HUES48 (cell line): ENCODE results near the gene TFRC.
"Not testable (repeated sequence)": the region's sequence is repeated elsewhere in the genome, so short reads cannot be mapped to it uniquely, and the experiment has no call there.

ENCODE experiments used
- H3K27ac ChIP-seq: one replicate; pipeline ENCODE4 v1.7.0; 2013; ENCODE audit warnings: low read depth, low read length, inconsistent platforms
- H3K27me3 ChIP-seq: 2 replicates; pipeline ENCODE4 v1.6.1; 2013; ENCODE audit warnings: mild to moderate bottlenecking, low read length; ENCODE audit not compliant: control insufficient read depth, insufficient read depth
- H3K36me3 ChIP-seq: 2 replicates; pipeline ENCODE4 v1.6.1; 2013; ENCODE audit warnings: low read length; ENCODE audit not compliant: control insufficient read depth, insufficient read depth
- H3K4me1 ChIP-seq: 2 replicates; pipeline ENCODE4 v1.6.1; 2013; ENCODE audit warnings: mild to moderate bottlenecking, low read length; ENCODE audit not compliant: control insufficient read depth, insufficient read depth
- H3K4me3 ChIP-seq: 2 replicates; pipeline ENCODE4 v1.5.1; 2013; ENCODE audit warnings: mild to moderate bottlenecking, low read depth, low read length
- H3K9ac ChIP-seq: 2 replicates; pipeline ENCODE4 v1.6.1; 2013; ENCODE audit warnings: mild to moderate bottlenecking, low read depth, low read length, moderate library complexity
- H3K9me3 ChIP-seq: 2 replicates; pipeline ENCODE4 v1.6.1; 2013; ENCODE audit warnings: low read length; ENCODE audit not compliant: control insufficient read depth, insufficient read depth

TFRC gene

DNA sequence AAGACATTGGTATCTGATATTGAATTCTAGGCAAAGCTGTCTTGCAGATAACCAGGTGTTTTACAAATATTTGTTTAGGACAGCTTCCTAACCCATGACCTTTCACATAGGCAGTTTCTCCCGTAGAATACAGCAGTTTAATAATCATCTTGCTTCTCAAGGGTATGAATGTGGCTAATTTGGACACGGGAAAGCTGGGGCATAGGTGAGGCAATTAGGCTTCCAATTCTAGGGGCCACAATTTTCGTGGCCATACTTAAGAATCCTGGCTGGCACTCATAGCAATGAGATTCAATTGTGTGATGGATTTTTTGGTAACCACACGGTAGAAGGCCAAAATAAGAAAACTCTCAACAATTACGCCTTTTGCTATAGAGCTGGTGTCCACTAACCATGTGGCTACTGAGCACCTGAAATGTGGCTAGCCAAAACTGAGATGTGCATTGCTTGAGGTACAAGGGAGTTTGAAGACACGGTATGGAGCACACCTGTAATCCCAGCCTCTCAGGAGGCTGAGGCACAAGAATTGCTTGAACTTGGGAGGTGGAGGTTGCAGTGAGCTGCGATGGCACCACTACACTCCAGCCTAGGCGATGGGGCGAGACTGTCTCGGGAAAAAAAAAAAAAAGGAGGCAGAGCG, 34.4 kb downstream of the TFRC start:
- Histone ChIP-seq H3K9ac (no peak overlapping the region), H3K27ac (no peak overlapping the region), H3K27me3 (no peaks in the 10 kb centered on the region), H3K4me1 (no peaks in the 10 kb centered on the region), H3K36me3 (peaks cover 42% of the 10 kb centered on the region), H3K9me3 (no peaks in the 10 kb centered on the region), H3K4me3 (no peak overlapping the region)

DNA sequence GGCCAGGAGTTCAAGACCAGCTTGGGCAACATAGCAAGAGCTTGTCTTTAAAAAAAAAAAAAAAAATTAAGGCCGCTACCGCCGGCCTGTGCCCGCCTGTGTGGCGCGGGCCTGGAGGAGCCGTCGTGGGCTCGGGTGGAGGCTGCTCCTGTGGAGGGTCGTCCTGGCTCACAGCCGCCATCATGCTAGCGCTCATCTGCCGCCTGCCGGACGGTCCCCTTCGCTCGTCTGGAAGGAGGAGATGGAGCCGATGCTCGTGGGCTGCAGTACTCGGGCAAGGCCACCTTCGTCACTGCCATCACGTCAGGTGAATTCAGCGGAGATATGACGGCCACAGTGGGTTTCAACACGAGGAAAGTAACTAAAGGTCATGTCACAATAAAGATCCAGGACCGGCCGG, 37.4 kb downstream of the TFRC start:
- H3K27ac ChIP-seq = no peak overlapping the region
- H3K36me3 ChIP-seq = peaks cover 12% of the 10 kb centered on the region
- H3K4me1 ChIP-seq = no peaks in the 10 kb centered on the region
- H3K4me3 ChIP-seq = no peak overlapping the region
- no peak overlapping the region for H3K9ac ChIP-seq
- H3K9me3 ChIP-seq = no peaks in the 10 kb centered on the region
- no peaks in the 10 kb centered on the region for H3K27me3 ChIP-seq

- H3K9me3 ChIP-seq = no peaks in the 10 kb centered on the region
- no peaks in the 10 kb centered on the region; the same call in 1 of the 2 replicates for H3K36me3 ChIP-seq
- no peak overlapping the region for H3K4me3 ChIP-seq
- H3K27ac ChIP-seq = no peak overlapping the region
- H3K27me3 ChIP-seq = no peaks in the 10 kb centered on the region
- no peaks in the 10 kb centered on the region for H3K4me1 ChIP-seq
- H3K9ac ChIP-seq = no peak overlapping the region
Observed at GRCh38 chr3:196042673-196043072, 39.2 kb downstream of the TFRC start.

- H3K4me1 ChIP-seq = no peaks in the 10 kb centered on the region
- H3K9me3 ChIP-seq = no peaks in the 10 kb centered on the region; the same call in 1 of the 2 replicates
- no peak overlapping the region for H3K9ac ChIP-seq
- H3K27me3 ChIP-seq = no peaks in the 10 kb centered on the region
- H3K27ac ChIP-seq = no peak overlapping the region
- no peaks in the 10 kb centered on the region for H3K36me3 ChIP-seq
- H3K4me3 ChIP-seq = no peak overlapping the region
Observed at GRCh38 chr3:196039359-196039758, 42.5 kb downstream of the TFRC start.

DNA sequence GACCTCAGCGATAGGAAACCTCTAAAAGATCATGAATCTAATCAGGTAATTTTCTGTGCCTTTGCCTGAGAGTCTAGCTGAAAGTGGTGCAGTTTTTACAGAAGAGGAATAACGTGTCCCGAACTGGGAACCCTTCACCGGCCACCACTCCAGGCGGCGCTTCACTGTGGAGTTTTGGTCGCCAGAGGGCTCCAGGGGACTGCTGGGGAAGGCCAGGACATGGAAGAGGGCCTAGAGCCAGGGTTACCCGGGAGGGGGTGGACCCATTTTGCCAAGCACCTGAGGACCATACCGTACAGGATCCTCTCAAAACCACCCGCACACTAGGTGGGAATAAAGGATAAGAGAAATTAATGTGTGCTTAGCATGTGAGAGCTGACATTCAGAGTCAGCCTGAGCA, 55.8 kb downstream of the TFRC start:
- H3K27ac ChIP-seq, H3K9me3 ChIP-seq, H3K27me3 ChIP-seq, H3K9ac ChIP-seq, H3K4me3 ChIP-seq, H3K4me1 ChIP-seq, H3K36me3 ChIP-seq: not testable (repeated sequence)

GRCh38 chr3:196024968-196025367, 56.9 kb downstream of the TFRC start:
- no peaks in the 10 kb centered on the region for H3K27me3 ChIP-seq
- H3K9ac ChIP-seq = no peak overlapping the region
- H3K4me3 ChIP-seq = no peak overlapping the region
- H3K4me1 ChIP-seq = no peaks in the 10 kb centered on the region
- H3K36me3 ChIP-seq = no peaks in the 10 kb centered on the region
- H3K27ac ChIP-seq = no peak overlapping the region
- H3K9me3 ChIP-seq = peaks cover 5% of the 10 kb centered on the region

DNA sequence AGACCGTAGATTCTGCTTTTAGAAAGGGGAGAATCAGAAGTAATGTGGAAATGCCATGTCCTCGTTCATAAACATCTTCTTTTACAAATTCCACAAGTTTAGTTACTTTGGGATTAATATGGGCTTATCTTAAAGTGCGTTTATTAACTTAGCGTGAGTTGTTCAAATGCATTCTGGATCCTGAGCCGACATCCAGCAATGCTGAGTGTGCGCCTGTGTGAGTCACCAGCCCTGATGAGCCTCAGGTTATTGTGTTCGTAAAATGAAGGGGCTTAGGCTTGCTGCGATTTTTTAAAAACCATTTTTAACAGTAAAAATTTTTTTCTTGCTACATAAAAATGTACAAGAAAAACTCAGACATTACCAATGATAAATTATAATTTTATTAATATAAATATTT, 57.9 kb downstream of the TFRC start:
- H3K9me3 ChIP-seq = peaks cover 5% of the 10 kb centered on the region
- no peak overlapping the region for H3K27ac ChIP-seq
- no peak overlapping the region for H3K4me3 ChIP-seq

DNA sequence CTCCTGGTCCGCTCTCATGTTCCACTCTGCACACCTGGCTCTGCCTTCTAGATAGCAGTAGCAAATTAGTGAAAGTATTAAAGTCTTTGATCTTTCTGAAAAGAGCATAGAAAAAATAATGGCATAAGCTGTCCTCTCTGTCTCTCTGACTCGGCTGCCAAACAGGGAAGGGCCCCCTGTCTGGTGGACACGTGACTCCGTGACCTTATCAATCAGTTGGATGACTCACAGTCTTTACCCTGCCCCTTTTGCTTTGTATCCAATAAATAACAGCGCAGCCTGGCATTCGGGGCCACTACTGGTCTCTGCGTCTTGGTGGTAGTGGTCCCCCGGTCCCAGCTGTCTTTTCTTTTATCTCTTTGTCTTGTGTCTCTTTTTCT, 59.4 kb downstream of the TFRC start:
- H3K4me3 ChIP-seq, H3K9me3 ChIP-seq, H3K36me3 ChIP-seq, H3K27ac ChIP-seq, H3K27me3 ChIP-seq, H3K4me1 ChIP-seq, H3K9ac ChIP-seq: not testable (repeated sequence)

More for the DNA sequence above, 57.9 kb downstream of the TFRC start:
- no peak overlapping the region for H3K9ac ChIP-seq
- no peaks in the 10 kb centered on the region for H3K36me3 ChIP-seq
- no peaks in the 10 kb centered on the region for H3K27me3 ChIP-seq
- H3K4me1 ChIP-seq = no peaks in the 10 kb centered on the region

DNA sequence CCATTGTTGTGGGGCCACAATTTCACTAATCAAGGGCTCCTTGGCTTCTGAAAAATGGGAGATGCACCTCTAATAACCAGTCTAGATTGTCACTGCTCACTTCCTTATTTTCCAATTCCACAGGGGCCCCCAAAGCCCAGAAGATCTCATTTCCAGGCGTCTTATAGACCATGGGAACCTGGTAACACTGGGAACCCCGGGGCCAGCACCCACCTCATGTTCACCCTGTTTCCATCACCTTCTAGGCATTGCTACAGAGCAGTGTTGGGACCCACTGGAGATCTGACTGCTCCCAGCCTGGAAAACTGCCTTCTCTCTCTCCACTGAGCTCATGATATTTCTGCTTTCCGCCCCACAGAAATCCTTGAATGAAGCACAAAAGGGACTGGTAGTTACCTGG, 61.5 kb downstream of the TFRC start:
- H3K27me3 ChIP-seq = no peaks in the 10 kb centered on the region
- H3K4me1 ChIP-seq = no peaks in the 10 kb centered on the region
- no peak overlapping the region for H3K27ac ChIP-seq
- H3K9me3 ChIP-seq = peaks cover 5% of the 10 kb centered on the region
- no peak overlapping the region for H3K4me3 ChIP-seq
- no peaks in the 10 kb centered on the region for H3K36me3 ChIP-seq
- no peak overlapping the region for H3K9ac ChIP-seq

DNA sequence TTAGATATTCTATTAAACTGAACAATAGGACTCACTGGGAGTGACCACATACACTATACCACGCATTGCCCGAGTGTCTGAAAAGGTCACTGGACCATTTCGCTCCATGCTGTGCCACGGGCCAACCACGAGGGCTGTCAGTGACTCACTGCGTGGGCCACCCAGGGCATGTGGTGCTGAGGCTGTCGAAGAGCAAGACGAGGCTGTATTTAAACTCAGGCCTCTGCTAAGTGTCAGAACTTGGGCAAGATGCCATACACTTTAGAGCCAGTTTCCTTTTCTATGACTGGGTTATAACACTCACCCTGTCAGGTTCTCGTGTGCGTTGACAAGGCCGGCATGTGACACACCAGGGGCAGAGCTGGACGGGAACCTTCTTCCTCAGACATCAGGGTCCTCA, 62.3 kb downstream of the TFRC start:
- H3K27me3 ChIP-seq, H3K36me3 ChIP-seq, H3K9ac ChIP-seq, H3K27ac ChIP-seq, H3K9me3 ChIP-seq, H3K4me1 ChIP-seq, H3K4me3 ChIP-seq: not testable (repeated sequence)

DNA sequence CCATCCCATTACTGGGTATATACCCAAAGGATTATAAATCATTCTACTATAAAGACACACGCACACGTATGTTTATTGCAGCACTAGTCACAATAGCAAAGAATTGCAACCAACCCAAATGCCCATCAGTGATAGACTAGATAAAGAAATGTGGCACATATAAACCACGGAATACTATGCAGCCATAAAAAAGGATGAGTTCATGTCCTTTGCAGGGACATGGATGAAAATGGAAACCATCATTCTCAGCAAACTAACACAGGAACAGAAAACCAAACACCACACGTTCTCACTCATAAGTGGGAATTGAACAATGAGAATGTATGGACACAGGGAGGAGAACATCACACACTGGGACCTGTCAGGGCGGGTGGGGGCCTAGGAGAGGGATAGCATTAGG, 63.7 kb downstream of the TFRC start:
- not testable (repeated sequence) for H3K4me1 ChIP-seq, H3K27ac ChIP-seq, H3K27me3 ChIP-seq, H3K9me3 ChIP-seq, H3K9ac ChIP-seq, H3K4me3 ChIP-seq, H3K36me3 ChIP-seq

DNA sequence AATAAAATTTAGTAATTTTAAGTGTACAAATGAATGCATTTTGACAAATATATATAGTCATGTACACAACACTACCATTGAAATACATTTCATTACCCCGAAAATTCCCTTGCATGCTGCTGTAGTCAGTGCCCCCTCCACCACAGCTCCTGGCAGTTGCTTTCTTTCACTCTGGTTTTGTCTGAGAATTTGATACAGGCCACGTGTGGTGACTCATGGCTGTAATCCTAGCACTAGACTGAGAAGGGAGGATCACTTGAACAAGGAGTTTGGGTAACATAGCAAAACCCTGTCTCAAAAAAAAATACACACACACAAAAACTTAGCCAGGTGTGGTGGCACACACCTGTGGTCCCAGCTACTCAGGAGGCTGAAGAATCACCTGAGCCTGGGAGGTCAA, 65.4 kb downstream of the TFRC start:
- no peaks in the 10 kb centered on the region for H3K27me3 ChIP-seq
- no peaks in the 10 kb centered on the region; the same call in 1 of the 2 replicates for H3K9me3 ChIP-seq
- H3K4me1 ChIP-seq = no peaks in the 10 kb centered on the region
- no peak overlapping the region for H3K27ac ChIP-seq
- H3K36me3 ChIP-seq = no peaks in the 10 kb centered on the region
- no peak overlapping the region for H3K9ac ChIP-seq
- no peak overlapping the region for H3K4me3 ChIP-seq
